Activated CD4-positive, alpha-beta T cell treated with anti-CD3 and anti-CD28 coated beads, Interleukin-2, amount 10 ng/mL, durations not matched to agents 24 days and 14 days (primary cell): Measurements from ENCODE around the gene RPL5. TPM values are rescaled to one million over a fixed set of nuclear protein-coding genes. Genes with fewer than 3 reads are reported as not detected.

Experiments used
- DNase-seq: peaks from one replicate; pipeline ENCODE4 v3.0.0; 2022
- H3K27ac Mint-ChIP-seq: one replicate; pipeline ENCODE4 v1.8.0; 2022; ENCODE audit warnings: mild to moderate bottlenecking, mixed read lengths
- H3K27me3 Mint-ChIP-seq: one replicate; pipeline ENCODE4 v1.8.0; 2022; ENCODE audit warnings: mixed read lengths
- H3K36me3 Mint-ChIP-seq: one replicate; pipeline ENCODE4 v1.8.0; 2022; ENCODE audit warnings: low read depth, mild to moderate bottlenecking, mixed read lengths
- H3K4me1 Mint-ChIP-seq: one replicate; pipeline ENCODE4 v1.8.0; 2021; ENCODE audit warnings: mixed read lengths
- H3K4me3 Mint-ChIP-seq: one replicate; pipeline ENCODE4 v1.8.0; 2022; ENCODE audit warnings: mild to moderate bottlenecking, moderate library complexity, mixed read lengths
- H3K9me3 Mint-ChIP-seq: one replicate; pipeline ENCODE4 v1.8.0; 2021; ENCODE audit warnings: mixed read lengths
- intact Hi-C: fragments of 100-400 bp; cut with micrococcal nuclease; formaldehyde crosslinking; loops from one replicate; pipeline ENCODE4 v1.15.1; 2023
- total RNA-seq: library from RNA; stranded (reverse); gene quantifications from 2 replicates; pipeline ENCODE4 v1.2.3, GENCODE V29; 2022

Gene RPL5
- total RNA-seq, 1 donor from 2014 or later: 1,231 TPM

- H3K9me3 Mint-ChIP-seq: no peaks in the 10 kb centered on the region
- intact Hi-C loops: no loop called here
- no peaks in the 10 kb centered on the region for H3K27me3 Mint-ChIP-seq
- peak overlapping the region; percentile 41 for H3K27ac Mint-ChIP-seq
- H3K36me3 Mint-ChIP-seq: peaks cover 31% of the 10 kb centered on the region
- peak overlapping the region; percentile 42 for H3K4me3 Mint-ChIP-seq
- DNase-seq: no peak
- peaks cover 16% of the 10 kb centered on the region for H3K4me1 Mint-ChIP-seq
These were observed 45.4 kb downstream of the RPL5 start for GRCh38 chr1:92877081-92877711.

- Mint-ChIP-seq H3K36me3 (peaks cover 27% of the 10 kb centered on the region), H3K9me3 (no peaks in the 10 kb centered on the region), H3K27ac (peak overlapping the region; percentile 8), H3K4me3 (peak overlapping the region; percentile 42), H3K27me3 (no peaks in the 10 kb centered on the region), H3K4me1 (peaks cover 20% of the 10 kb centered on the region)
- intact Hi-C loops: no loop called here
- DNase-seq: no peak
These were observed 46.0 kb downstream of the RPL5 start for GRCh38 chr1:92877792-92878191.

- intact Hi-C loops: no loop called here
- Mint-ChIP-seq H3K9me3 (no peaks in the 10 kb centered on the region), H3K36me3 (peaks cover 14% of the 10 kb centered on the region), H3K27ac (no peak overlapping the region), H3K27me3 (no peaks in the 10 kb centered on the region), H3K4me3 (no peak overlapping the region), H3K4me1 (peaks cover 29% of the 10 kb centered on the region)
- no peak for DNase-seq
These were observed 47.6 kb downstream of the RPL5 start for GRCh38 chr1:92879316-92879968.

- Mint-ChIP-seq H3K36me3 (peaks cover 5% of the 10 kb centered on the region), H3K4me1 (peaks cover 29% of the 10 kb centered on the region), H3K27me3 (no peaks in the 10 kb centered on the region), H3K27ac (no peak overlapping the region), H3K4me3 (no peak overlapping the region), H3K9me3 (no peaks in the 10 kb centered on the region)
- DNase-seq: no peak
- intact Hi-C loops: no loop called here
These were observed 49.6 kb downstream of the RPL5 start for GRCh38 chr1:92881391-92881790.

GRCh38 chr1:92882819-92883218 lies 51.0 kb downstream of the RPL5 start:
- DNase-seq: peak; percentile 77

GRCh38 chr1:92883297-92883696 lies 51.5 kb downstream of the RPL5 start:
- intact Hi-C loops: no loop called here
- Mint-ChIP-seq H3K27me3 (no peaks in the 10 kb centered on the region), H3K4me3 (no peak overlapping the region), H3K4me1 (peaks cover 18% of the 10 kb centered on the region), H3K9me3 (no peaks in the 10 kb centered on the region), H3K36me3 (peaks cover 2% of the 10 kb centered on the region), H3K27ac (peak overlapping the region; percentile 49)
- DNase-seq: no peak

More at GRCh38 chr1:92882819-92883218, 51.0 kb downstream of the RPL5 start:
- H3K9me3 Mint-ChIP-seq: no peaks in the 10 kb centered on the region
- H3K27ac Mint-ChIP-seq: peak overlapping the region; percentile 49
- peaks cover 21% of the 10 kb centered on the region for H3K4me1 Mint-ChIP-seq
- H3K36me3 Mint-ChIP-seq: peaks cover 3% of the 10 kb centered on the region
- intact Hi-C loops: no loop called here
- peak overlapping the region; percentile 23 for H3K4me3 Mint-ChIP-seq
- H3K27me3 Mint-ChIP-seq: no peaks in the 10 kb centered on the region

GRCh38 chr1:92884195-92884594 lies 52.4 kb downstream of the RPL5 start:
- peaks cover 2% of the 10 kb centered on the region for H3K36me3 Mint-ChIP-seq
- DNase-seq: no peak
- no peak overlapping the region for H3K4me3 Mint-ChIP-seq
- peaks cover under 1% of the 10 kb centered on the region for H3K9me3 Mint-ChIP-seq
- peaks cover 18% of the 10 kb centered on the region for H3K4me1 Mint-ChIP-seq
- H3K27ac Mint-ChIP-seq: no peak overlapping the region
- H3K27me3 Mint-ChIP-seq: no peaks in the 10 kb centered on the region
- intact Hi-C loops: no loop called here

- Mint-ChIP-seq H3K27me3 (no peaks in the 10 kb centered on the region), H3K9me3 (peaks cover 4% of the 10 kb centered on the region), H3K4me3 (no peak overlapping the region), H3K27ac (no peak overlapping the region), H3K4me1 (peaks cover 13% of the 10 kb centered on the region), H3K36me3 (peaks cover 8% of the 10 kb centered on the region)
- intact Hi-C loops: loop anchor here (5.0 kb wide), 2 partner anchors 40 to 55 kb away; no protein-coding TSS in a partner anchor
- no peak for DNase-seq
These were observed 55.1 kb downstream of the RPL5 start for GRCh38 chr1:92886886-92887419.

- Mint-ChIP-seq H3K4me3 (no peak overlapping the region), H3K4me1 (peaks cover 12% of the 10 kb centered on the region), H3K9me3 (peaks cover 4% of the 10 kb centered on the region), H3K36me3 (peaks cover 6% of the 10 kb centered on the region), H3K27me3 (no peaks in the 10 kb centered on the region), H3K27ac (no peak overlapping the region)
- intact Hi-C loops: loop anchor here (5.0 kb wide), 2 partner anchors 40 to 55 kb away; no protein-coding TSS in a partner anchor
- DNase-seq: no peak
These were observed 55.6 kb downstream of the RPL5 start for GRCh38 chr1:92887465-92887864.

Other genes with a start within 250 kb of the RPL5 start
- gene EVI5, start 46.9 kb upstream of the RPL5 start, total RNA-seq: 24.6 and 25.8 TPM in 2 replicates
- 18.8 and 19.7 TPM in 2 replicates for gene DIPK1A, start 129.4 kb downstream of the RPL5 start, total RNA-seq
- 63.7 and 64.3 TPM in 2 replicates for gene MTF2, start 247.2 kb downstream of the RPL5 start, total RNA-seq